Heart left ventricle (tissue), 16 donors: ENCODE data around the gene CCR6. TPM values are rescaled to one million over a fixed set of nuclear protein-coding genes. Genes with fewer than 3 reads are reported as not detected.

Experiments
- ATAC-seq, 4 donors: fragments of 200-7000 bp; cut with Tn5 transposase; one replicate each; pipeline ENCODE4 v1.9.1; 2020 to 2022; ENCODE audit warnings: moderate library complexity in 4 of 4, mild to moderate bottlenecking in 3 of 4, moderate number of reproducible peaks in 1 of 4
- DNase-seq, 5 donors: peaks; one replicate each; pipeline ENCODE4 v3.0.0-alpha.2; 2020
- H3K27ac ChIP-seq, 12 donors: fragments of 200-600 bp; sonication (generic) in 4 of 12; one replicate each; pipeline versions ENCODE4 v1.5.0 to v1.8.0; 2016 to 2022; ENCODE audit warnings: mild to moderate bottlenecking in 2 of 12
- H3K27me3 ChIP-seq, 9 donors: fragments of 200-600 bp; sonication (generic) in 2 of 9; one replicate each; pipeline versions ENCODE4 v1.5.1 to v1.8.0; 2016 to 2022; ENCODE audit warnings: mild to moderate bottlenecking in 3 of 9
- H3K36me3 ChIP-seq, 9 donors: fragments of 200-600 bp; sonication (generic) in 2 of 9; one replicate each; pipeline versions ENCODE4 v1.5.0 to v1.8.0; 2018 to 2022; ENCODE audit warnings: mild to moderate bottlenecking in 2 of 9
- H3K4me1 ChIP-seq, 12 donors: fragments of 200-600 bp; sonication (generic) in 4 of 12; one replicate each; pipeline versions ENCODE4 v1.5.0 to v1.8.0; 2016 to 2022; ENCODE audit warnings: mild to moderate bottlenecking in 3 of 12
- H3K4me3 ChIP-seq, 12 donors: fragments of 200-600 bp; sonication (generic) in 4 of 12; one replicate each; pipeline versions ENCODE4 v1.5.0 to v1.8.0; 2017 to 2022; ENCODE audit warnings: mild to moderate bottlenecking in 9 of 12, moderate library complexity in 4 of 12
- H3K9me3 ChIP-seq, 12 donors: fragments of 200-600 bp; sonication (generic) in 4 of 12; one replicate each; pipeline versions ENCODE4 v1.5.0 to v1.8.0; 2016 to 2022; ENCODE audit warnings: mild to moderate bottlenecking in 1 of 12
- POLR2A ChIP-seq, 2 donors: fragments of 450-650 bp; IDR thresholded peaks; one replicate each; pipeline ENCODE4 v1.6.1; 2017; ENCODE audit warnings: antibody characterized with exemption in 2 of 2, mild to moderate bottlenecking in 2 of 2, moderate library complexity in 2 of 2
- WGBS, 4 donors: extraction: QIAGEN DNeasy Blood & Tissue Kit in 2 of 4; methylation state at CpG; one replicate each; pipeline versions ENCODE4 v1.1.5 to v1.1.7; 2013 to 2018; 5-methylcytosine and 5-hydroxymethylcytosine counted together
- intact Hi-C, 10 donors: fragments of 100-400 bp; cut with DNase I; formaldehyde crosslinking; loops; one replicate each; pipeline versions ENCODE4 v1.11.1 to v1.14.2; 2022
- polyA plus RNA-seq, 2 donors: library from polyadenylated mRNA; stranded (reverse); fragments of 200-250 nt; gene quantifications; one replicate each; pipeline ENCODE4 v1.2.3, GENCODE V29; 2013
- total RNA-seq, 9 donors: library from RNA; depleted of rRNA in 2 of 9; stranded (reverse); fragments of >200 nt in 2 of 9; fragmentation: NEBNext Ultra II Directional in 3 of 9; extraction: Animal tissue kit (Norgen Biotek cat#: 25700) in 3 of 9; gene quantifications; one replicate each; pipeline versions ENCODE4 v1.1.0 to v1.2.4, GENCODE V29; 2016 to 2023
- TF ChIP-seq, protein P1 (sequence below), 12 donors: fragments of 200-600 bp; sonication (generic) in 4 of 12; IDR thresholded peaks; one replicate each; pipeline versions ENCODE4 v1.5.0 to v1.8.0; 2018 to 2022; ENCODE audit warnings: antibody characterized with exemption in 12 of 12, mild to moderate bottlenecking in 5 of 12
- donor health status: ischemic (EF 13 %, LVEDD 7.1; RV severe dilation, severe dysfunction).
- donor health status: healthy with polysubstance abuse.
- donor health status: DM: no; HTN: yes; CAD: no.
- donor health status: DM: no; HTN: no; CAD: no.
- donor health status: ischemic (EF 25% LVEDD 6.9; RV normal size, moderate dysfunction).
- donor health status: ischemic (EF 25% LVEDD 5.7; RV mildly dilated, moderate dysfunction).
- donor health status: healthy.
- donor health status: DM: yes; HTN: yes; CAD: no.
- donor health status: ischemic (EF 35%, LVEDD 5.7; RV mildly dilated, moderate dysfunction).
- donor health status: nonischemic (EF 11% LVEDD 7.7; RV severe dilation, severe dysfunction).
- donor health status: DM: yes; HTN: yes; CAD: no.
- donor health status: PGD.
- donor health status: ischemic (EF 29% LVEDD 5.4; RV normal size, mild dysfunction).
- donor health status: nonischemic (EF 23%, LVEDD 6.1; RV moderate dilation, normal function).

CCR6 gene
- total and polyA plus RNA-seq, 11 donors: 0.23 TPM; not detected in 10

DNA sequence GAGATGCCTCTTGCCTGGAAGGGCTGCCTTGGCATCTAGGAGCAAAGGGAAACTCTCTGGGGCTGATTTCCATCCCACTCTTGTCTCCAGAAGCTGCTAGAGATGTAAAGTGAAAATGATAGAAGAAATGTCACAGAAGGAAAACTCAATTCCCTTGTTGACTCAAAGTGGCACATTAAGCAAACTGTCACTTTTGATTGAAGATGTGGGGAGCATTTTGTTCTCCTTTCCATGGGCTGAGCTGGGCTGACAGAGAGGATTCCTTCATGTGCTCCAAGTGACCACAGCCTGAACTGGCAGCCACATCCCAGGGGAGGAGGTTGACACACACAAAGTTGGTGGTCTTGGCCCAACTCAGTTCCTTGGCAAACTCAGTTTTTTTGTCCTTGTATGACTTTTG is 25.1 kb downstream of the CCR6 start:
- DNase-seq (no peak), ATAC-seq (no peak)
- peaks cover 0 to 3% (median 0%) of the 10 kb centered on the region in 12 donors for H3K4me1 ChIP-seq
- H3K9me3 ChIP-seq: no peaks in the 10 kb centered on the region
- H3K4me3 ChIP-seq: no peak overlapping the region
- intact Hi-C loops: loop anchor here in 1 of 10 donors (10.0 kb wide), 1 partner anchor 153 kb away; the partner anchor contains the start of gene CEP43
- no peak overlapping the region for H3K27ac ChIP-seq
- TF ChIP-seq POLR2A (IDR thresholded peaks at IDR 0.05): no peak
- TF ChIP-seq, protein P1, sequence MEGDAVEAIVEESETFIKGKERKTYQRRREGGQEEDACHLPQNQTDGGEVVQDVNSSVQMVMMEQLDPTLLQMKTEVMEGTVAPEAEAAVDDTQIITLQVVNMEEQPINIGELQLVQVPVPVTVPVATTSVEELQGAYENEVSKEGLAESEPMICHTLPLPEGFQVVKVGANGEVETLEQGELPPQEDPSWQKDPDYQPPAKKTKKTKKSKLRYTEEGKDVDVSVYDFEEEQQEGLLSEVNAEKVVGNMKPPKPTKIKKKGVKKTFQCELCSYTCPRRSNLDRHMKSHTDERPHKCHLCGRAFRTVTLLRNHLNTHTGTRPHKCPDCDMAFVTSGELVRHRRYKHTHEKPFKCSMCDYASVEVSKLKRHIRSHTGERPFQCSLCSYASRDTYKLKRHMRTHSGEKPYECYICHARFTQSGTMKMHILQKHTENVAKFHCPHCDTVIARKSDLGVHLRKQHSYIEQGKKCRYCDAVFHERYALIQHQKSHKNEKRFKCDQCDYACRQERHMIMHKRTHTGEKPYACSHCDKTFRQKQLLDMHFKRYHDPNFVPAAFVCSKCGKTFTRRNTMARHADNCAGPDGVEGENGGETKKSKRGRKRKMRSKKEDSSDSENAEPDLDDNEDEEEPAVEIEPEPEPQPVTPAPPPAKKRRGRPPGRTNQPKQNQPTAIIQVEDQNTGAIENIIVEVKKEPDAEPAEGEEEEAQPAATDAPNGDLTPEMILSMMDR (IDR thresholded peaks at IDR 0.05): no peak
- H3K27me3 ChIP-seq: peaks cover 0 to 39% (median 7%) of the 10 kb centered on the region in 9 donors
- H3K36me3 ChIP-seq: no peaks in the 10 kb centered on the region

DNA sequence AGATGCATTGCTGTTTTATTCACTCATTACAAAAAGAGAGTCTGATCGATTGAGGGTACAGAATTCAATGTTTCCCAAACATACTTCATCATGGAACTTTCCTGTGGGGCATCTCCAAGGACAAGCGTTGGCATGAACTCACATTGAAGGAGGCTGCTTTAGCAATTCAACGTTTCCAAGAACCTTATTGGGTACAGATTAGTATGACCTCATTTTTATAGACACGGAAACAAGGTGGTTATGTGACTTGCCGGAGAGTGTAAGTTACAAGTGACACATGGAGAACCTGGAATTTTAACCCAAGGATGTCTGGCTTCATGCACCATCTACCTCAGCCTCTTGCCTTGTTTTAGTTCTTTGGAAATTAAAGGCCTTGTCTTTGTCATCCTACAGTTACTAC is 26.1 kb downstream of the CCR6 start:
- TF ChIP-seq, protein P1 (IDR thresholded peaks at IDR 0.05): no peak
- TF ChIP-seq POLR2A (IDR thresholded peaks at IDR 0.05): no peak
- Histone ChIP-seq H3K27me3 (peaks cover 0 to 37% (median 6%) of the 10 kb centered on the region in 9 donors), H3K9me3 (no peaks in the 10 kb centered on the region), H3K36me3 (no peaks in the 10 kb centered on the region), H3K4me3 (no peak overlapping the region), H3K27ac (no peak overlapping the region), H3K4me1 (peaks cover 0 to 12% (median 0%) of the 10 kb centered on the region in 12 donors)
- intact Hi-C loops: loop anchor here in 1 of 10 donors (10.0 kb wide), 1 partner anchor 154 kb away; the partner anchor contains the start of gene CEP43
- 86 to 89% (median 87%) methylated on average over 5 of the region's 5 CpGs for WGBS, 4 donors
- DNase-seq: no peak
- no peak for ATAC-seq

DNA sequence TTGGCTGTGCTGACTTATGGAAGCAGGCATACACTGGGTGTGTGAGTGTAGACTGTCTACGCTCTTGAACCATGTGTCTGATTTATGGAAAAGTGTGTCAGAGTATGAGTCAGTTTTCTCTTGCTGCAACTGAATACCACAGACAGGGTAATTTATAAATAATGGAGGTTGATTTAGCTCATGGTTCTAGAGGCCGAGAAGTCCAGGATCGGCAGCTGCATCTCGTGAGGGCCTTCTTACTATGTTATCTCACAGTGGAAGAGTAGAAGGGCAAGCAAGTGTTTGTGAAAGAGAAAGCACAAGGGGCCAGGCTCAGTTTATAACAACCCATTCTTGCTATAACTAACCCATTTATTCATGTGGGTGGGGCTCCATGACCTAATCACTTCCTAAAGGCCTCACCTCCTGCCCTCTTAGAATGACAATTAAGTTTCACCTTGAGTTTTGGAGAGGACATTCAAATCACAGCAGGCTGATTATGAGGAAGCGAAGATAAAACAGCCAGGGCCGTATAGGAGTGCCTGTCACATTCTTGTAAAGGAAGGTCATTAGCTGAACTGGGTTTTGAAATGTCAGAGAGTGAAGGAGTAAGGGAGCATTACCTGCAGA is 28.1 kb downstream of the CCR6 start:
- no peak overlapping the region for H3K27ac ChIP-seq
- ATAC-seq: no peak
- WGBS, 4 donors: 76 to 79% (median 77%) methylated on average over 6 of the region's 6 CpGs
- peaks cover 0 to 24% (median 0%) of the 10 kb centered on the region in 9 donors for H3K27me3 ChIP-seq
- peaks cover 0 to 12% (median 0%) of the 10 kb centered on the region in 12 donors for H3K4me1 ChIP-seq
- H3K9me3 ChIP-seq: no peaks in the 10 kb centered on the region
- intact Hi-C loops: no loop called here
- TF ChIP-seq POLR2A (IDR thresholded peaks at IDR 0.05): no peak
- TF ChIP-seq, protein P1 (IDR thresholded peaks at IDR 0.05): no peak
- no peak for DNase-seq
- H3K4me3 ChIP-seq: no peak overlapping the region
- no peaks in the 10 kb centered on the region for H3K36me3 ChIP-seq

DNA sequence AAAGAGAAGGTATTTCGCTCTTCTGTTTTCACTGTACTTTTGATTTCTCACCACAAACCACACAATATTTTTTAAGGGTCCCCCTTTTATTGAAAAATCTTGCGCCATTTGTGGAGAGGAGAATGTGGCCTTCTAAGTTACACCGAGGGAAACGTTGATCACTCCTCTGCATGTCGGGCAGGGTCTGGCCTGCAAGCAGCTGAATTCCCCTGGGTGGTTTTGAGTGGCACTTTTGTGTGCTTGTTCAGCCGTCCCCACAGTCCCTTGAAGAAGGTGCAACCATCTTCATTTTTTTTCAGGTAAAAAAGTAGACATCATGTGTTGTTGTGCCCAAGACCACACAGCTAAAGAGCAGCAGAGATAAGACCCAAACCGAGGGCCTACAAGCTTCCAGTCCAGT is 28.8 kb downstream of the CCR6 start:
- no peak for DNase-seq
- Histone ChIP-seq H3K4me1 (peaks cover 0 to 12% (median 0%) of the 10 kb centered on the region in 12 donors), H3K4me3 (no peak overlapping the region), H3K36me3 (no peaks in the 10 kb centered on the region), H3K27me3 (peaks cover 0 to 19% (median 0%) of the 10 kb centered on the region in 9 donors), H3K9me3 (no peaks in the 10 kb centered on the region), H3K27ac (no peak overlapping the region)
- TF ChIP-seq, protein P1 (IDR thresholded peaks at IDR 0.05): no peak
- no peak for TF ChIP-seq POLR2A (IDR thresholded peaks at IDR 0.05)
- intact Hi-C loops: no loop called here
- no peak for ATAC-seq
- WGBS, 4 donors: 81 to 91% (median 89%) methylated on average over 7 of the region's 7 CpGs
